NT2/D1 (cell line): ENCODE results near the gene TAS1R3.

Experiments used
- SUZ12 ChIP-seq: IDR thresholded peaks from 2 replicates; pipeline ENCODE4 v1.6.1; 2011; ENCODE audit not compliant: insufficient read length, insufficient read depth; ENCODE audit errors: extremely low read depth
- YY1 ChIP-seq: IDR thresholded peaks from 2 replicates; pipeline ENCODE4 v1.6.1; 2011; ENCODE audit not compliant: insufficient read length, insufficient read depth
- ZNF274 ChIP-seq: IDR thresholded peaks from 2 replicates; pipeline ENCODE4 v1.6.1; 2011; ENCODE audit warnings: mild to moderate bottlenecking, low read depth, low read length

DNA sequence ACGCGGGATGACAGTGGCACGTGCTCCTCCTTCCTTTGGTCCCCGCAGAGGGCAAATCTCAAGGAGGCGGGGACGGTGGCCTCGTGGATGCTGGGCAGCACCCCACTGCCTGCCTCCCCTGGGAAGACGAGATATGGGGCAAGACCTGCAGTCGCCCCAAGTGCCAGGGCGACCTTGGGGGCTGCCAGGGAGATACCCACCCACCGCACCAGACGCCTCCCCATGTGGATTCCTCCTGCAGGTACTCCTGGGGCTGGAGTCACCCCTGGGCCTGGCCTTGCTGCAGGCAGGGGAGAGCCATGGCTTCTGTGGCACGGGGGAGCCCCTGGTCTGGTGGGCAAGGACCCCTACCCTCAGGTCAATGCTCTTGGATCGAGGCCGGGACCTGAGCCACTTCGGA lies 49.8 kb downstream of the TAS1R3 start:
- TF ChIP-seq ZNF274 (no peak), YY1 (no peak), SUZ12 (no peak)
